H9 (cell line): Measurements from ENCODE around the gene LRRC7. TPM values are rescaled to one million over a fixed set of nuclear protein-coding genes. Genes with fewer than 3 reads are reported as not detected.

Experiments used
- DNase-seq: peaks from one replicate; pipeline ENCODE4 v3.0.0-alpha.2; 2017
- H2AFZ ChIP-seq: one replicate; pipeline ENCODE4 v1.6.1; 2013; ENCODE audit warnings: mild to moderate bottlenecking, low read length, control low read depth, moderate library complexity
- H2AK5ac ChIP-seq: 2 replicates; pipeline ENCODE4 v1.6.1; 2013; ENCODE audit warnings: low read length, control low read depth, mixed read lengths; ENCODE audit not compliant: insufficient read length
- H2BK120ac ChIP-seq: one replicate; pipeline ENCODE4 v1.6.1; 2013; ENCODE audit warnings: low read depth, mild to moderate bottlenecking, low read length, control low read depth, inconsistent platforms; ENCODE audit not compliant: poor library complexity, severe bottlenecking
- H2BK12ac ChIP-seq: 2 replicates; pipeline ENCODE4 v1.6.1; 2013; ENCODE audit warnings: low read length, control low read depth, mixed read lengths, low read depth; ENCODE audit not compliant: insufficient read length
- H2BK15ac ChIP-seq: 2 replicates; pipeline ENCODE4 v1.6.1; 2013; ENCODE audit warnings: low read depth, low read length, control low read depth
- H2BK20ac ChIP-seq: one replicate; pipeline ENCODE4 v1.6.1; 2013; ENCODE audit warnings: low read depth, mild to moderate bottlenecking, low read length, control low read depth, inconsistent platforms; ENCODE audit not compliant: poor library complexity, severe bottlenecking
- H2BK5ac ChIP-seq: 2 replicates; pipeline ENCODE4 v1.6.1; 2013; ENCODE audit warnings: low read length, control low read depth, mixed read lengths; ENCODE audit not compliant: insufficient read length
- H3K14ac ChIP-seq: 2 replicates; pipeline ENCODE4 v1.6.1; 2013; ENCODE audit warnings: low read length, control low read depth; ENCODE audit not compliant: insufficient read depth
- H3K18ac ChIP-seq: 2 replicates; pipeline ENCODE4 v1.6.1; 2013; ENCODE audit warnings: low read depth, mild to moderate bottlenecking, mixed read lengths, low read length, control low read depth; ENCODE audit not compliant: insufficient read length
- H3K23ac ChIP-seq: 2 replicates; pipeline ENCODE4 v1.6.1; 2013; ENCODE audit warnings: low read length, control low read depth, mixed read lengths, low read depth; ENCODE audit not compliant: insufficient read length
- H3K23me2 ChIP-seq: 2 replicates; pipeline ENCODE4 v1.6.1; 2013; ENCODE audit warnings: low read depth, mild to moderate bottlenecking, mixed read lengths, low read length, control low read depth; ENCODE audit not compliant: insufficient read length, poor library complexity, severe bottlenecking
- H3K27ac ChIP-seq: 2 replicates; pipeline ENCODE4 v1.5.1; 2013; ENCODE audit warnings: low read length, control low read depth, mixed read lengths, low read depth; ENCODE audit not compliant: insufficient read length
- H3K27me3 ChIP-seq: 2 replicates; pipeline ENCODE4 v1.6.1; 2013; ENCODE audit warnings: low read length, control low read depth, inconsistent platforms; ENCODE audit not compliant: insufficient read depth
- H3K4ac ChIP-seq: 2 replicates; pipeline ENCODE4 v1.6.1; 2013; ENCODE audit warnings: low read depth, mild to moderate bottlenecking, control low read depth, inconsistent platforms, low read length, moderate library complexity
- H3K4me1 ChIP-seq: 2 replicates; pipeline ENCODE4 v1.6.1; 2013; ENCODE audit warnings: low read length, control low read depth, inconsistent platforms; ENCODE audit not compliant: insufficient read depth
- H3K4me2 ChIP-seq: 2 replicates; pipeline ENCODE4 v1.6.1; 2013; ENCODE audit warnings: low read length, control low read depth, mixed read lengths; ENCODE audit not compliant: insufficient read length, insufficient read depth
- H3K56ac ChIP-seq: 2 replicates; pipeline ENCODE4 v1.6.1; 2013; ENCODE audit warnings: low read depth, mild to moderate bottlenecking, mixed read lengths, low read length, control low read depth; ENCODE audit not compliant: insufficient read length
- H3K79me1 ChIP-seq: 2 replicates; pipeline ENCODE4 v1.6.1; 2013; ENCODE audit warnings: low read depth, mild to moderate bottlenecking, moderate library complexity, low read length, control low read depth, inconsistent platforms; ENCODE audit not compliant: insufficient read depth, poor library complexity, severe bottlenecking
- H3K79me2 ChIP-seq: 2 replicates; pipeline ENCODE4 v1.6.1; 2013; ENCODE audit warnings: low read length, control low read depth, inconsistent platforms; ENCODE audit not compliant: insufficient read depth
- H3K9ac ChIP-seq: 2 replicates; pipeline ENCODE4 v1.6.1; 2013; ENCODE audit warnings: low read length, control low read depth, mixed read lengths; ENCODE audit not compliant: insufficient read length; ENCODE audit errors: extremely low read depth
- H3K9me3 ChIP-seq: one replicate; pipeline ENCODE4 v1.6.1; 2013; ENCODE audit warnings: low read depth, low read length, inconsistent platforms; ENCODE audit not compliant: control insufficient read depth
- H3T11ph ChIP-seq: one replicate; pipeline ENCODE4 v1.6.1; 2013; ENCODE audit warnings: mild to moderate bottlenecking, low read length, control low read depth, inconsistent platforms
- H4K20me1 ChIP-seq: one replicate; pipeline ENCODE4 v1.6.1; 2013; ENCODE audit not compliant: control insufficient read depth, insufficient read length, insufficient read depth
- H4K5ac ChIP-seq: 2 replicates; pipeline ENCODE4 v1.6.1; 2013; ENCODE audit warnings: low read depth, mild to moderate bottlenecking, mixed read lengths, low read length, control low read depth; ENCODE audit not compliant: insufficient read length
- H4K8ac ChIP-seq: replicated peaks from 2 replicates; pipeline ENCODE4 v1.6.1; 2013; ENCODE audit warnings: low read length, control low read depth, mixed read lengths, low read depth; ENCODE audit not compliant: insufficient read length
- H4K91ac ChIP-seq: 2 replicates; pipeline ENCODE4 v1.6.1; 2013; ENCODE audit warnings: low read depth, mild to moderate bottlenecking, moderate library complexity, mixed read lengths, low read length, control low read depth; ENCODE audit not compliant: insufficient read length
- H3K27ac Mint-ChIP-seq, 3 experiments: 2 replicates in 2 of 3; 3 replicates in 1 of 3; pipeline ENCODE4 v1.8.0; 2020 to 2021; ENCODE audit warnings: mixed read lengths in 3 of 3, mild to moderate bottlenecking in 1 of 3, moderate library complexity in 1 of 3
- H3K27me3 Mint-ChIP-seq: 2 replicates; pipeline ENCODE4 v1.8.0; 2021; ENCODE audit warnings: low read depth, mild to moderate bottlenecking, moderate library complexity, mixed read lengths
- H3K36me3 Mint-ChIP-seq, 3 experiments: 2 replicates in 2 of 3; 3 replicates in 1 of 3; pipeline ENCODE4 v1.8.0; 2020 to 2021; ENCODE audit warnings: low read depth in 3 of 3, mixed read lengths in 3 of 3; ENCODE audit not compliant: insufficient read depth in 1 of 3
- H3K4me1 Mint-ChIP-seq, 2 experiments: 2 replicates each; pipeline ENCODE4 v1.8.0; 2020; ENCODE audit warnings: mixed read lengths in 2 of 2
- H3K4me3 Mint-ChIP-seq, 2 experiments: 2 replicates in 1 of 2; 3 replicates in 1 of 2; pipeline ENCODE4 v1.8.0; 2020 to 2021; ENCODE audit warnings: mild to moderate bottlenecking in 2 of 2, mixed read lengths in 2 of 2, moderate library complexity in 1 of 2
- H3K9me3 Mint-ChIP-seq, 2 experiments: 2 replicates in 1 of 2; 3 replicates in 1 of 2; pipeline ENCODE4 v1.8.0; 2020; ENCODE audit warnings: mild to moderate bottlenecking in 2 of 2, mixed read lengths in 2 of 2, moderate library complexity in 1 of 2
- WGBS: extraction: QIAGEN DNeasy Blood & Tissue Kit; methylation state at CpG from one replicate; pipeline ENCODE4 v1.1.7; 2013; ENCODE audit warnings: missing lambda C conversion rate, low lambda C conversion rate, mixed read lengths; ENCODE audit not compliant: insufficient read length; ENCODE audit errors: extremely low coverage; 5-methylcytosine and 5-hydroxymethylcytosine counted together
- total RNA-seq: library from RNA; stranded (reverse); gene quantifications from 2 replicates; pipeline ENCODE4 v1.2.1, GENCODE V29; 2021
- TF ChIP-seq, protein P1 (sequence below): fragments of 200-600 bp; sonication (generic); conservative IDR thresholded peaks from 3 replicates; pipeline ENCODE4 v1.8.0; 2021; ENCODE audit warnings: antibody characterized with exemption, mild to moderate bottlenecking

The LRRC7 gene
- total RNA-seq, 1 experiment from 2014 or later: not detected

DNA sequence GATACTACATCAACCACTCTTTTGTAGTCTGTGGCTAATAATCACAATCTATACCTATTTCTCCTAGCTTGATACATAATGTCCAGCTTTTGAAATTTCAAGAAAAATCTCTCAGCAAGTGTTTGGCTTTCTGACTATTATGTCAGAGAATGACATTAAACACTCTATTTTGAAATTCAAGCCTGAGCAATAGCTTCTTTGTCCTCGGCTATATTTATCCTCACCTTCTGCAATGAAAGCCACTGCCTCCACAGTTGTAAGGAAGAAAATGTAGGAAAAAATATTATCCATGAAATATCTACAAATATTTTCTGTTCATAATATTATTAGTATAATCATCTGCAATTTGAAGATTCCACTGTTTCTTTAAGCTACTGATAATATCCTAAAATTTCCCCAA, 22.1 kb downstream of the LRRC7 start:
- H4K8ac ChIP-seq: no peak overlapping the region
- no peak overlapping the region for H2AFZ ChIP-seq
- H3K23ac ChIP-seq: no peak overlapping the region
- no peak overlapping the region for H3K4ac ChIP-seq
- no peak overlapping the region for H2BK20ac ChIP-seq
- WGBS: no CpG with 5 or more reads among the region's 1 CpG
- H3K27ac ChIP-seq: no peak overlapping the region
- H3K27me3 Mint-ChIP-seq: no peaks in the 10 kb centered on the region
- no peak overlapping the region for H3K27ac Mint-ChIP-seq
- H3K36me3 Mint-ChIP-seq: no peaks in the 10 kb centered on the region
- H3K9me3 ChIP-seq: no peaks in the 10 kb centered on the region
- no peak overlapping the region for H3K4me2 ChIP-seq
- H3K4me1 ChIP-seq: no peaks in the 10 kb centered on the region
- no peaks in the 10 kb centered on the region for H3K79me1 ChIP-seq
- H2AK5ac ChIP-seq: no peak overlapping the region
- H3K14ac ChIP-seq: no peak overlapping the region
- H3K56ac ChIP-seq: no peak overlapping the region
- H3K79me2 ChIP-seq: no peaks in the 10 kb centered on the region
- no peaks in the 10 kb centered on the region for H3K9me3 Mint-ChIP-seq
- no peaks in the 10 kb centered on the region for H4K20me1 ChIP-seq
- H3K23me2 ChIP-seq: no peaks in the 10 kb centered on the region
- no peaks in the 10 kb centered on the region for H3K27me3 ChIP-seq
- no peak overlapping the region for H4K91ac ChIP-seq
- TF ChIP-seq, protein P1, sequence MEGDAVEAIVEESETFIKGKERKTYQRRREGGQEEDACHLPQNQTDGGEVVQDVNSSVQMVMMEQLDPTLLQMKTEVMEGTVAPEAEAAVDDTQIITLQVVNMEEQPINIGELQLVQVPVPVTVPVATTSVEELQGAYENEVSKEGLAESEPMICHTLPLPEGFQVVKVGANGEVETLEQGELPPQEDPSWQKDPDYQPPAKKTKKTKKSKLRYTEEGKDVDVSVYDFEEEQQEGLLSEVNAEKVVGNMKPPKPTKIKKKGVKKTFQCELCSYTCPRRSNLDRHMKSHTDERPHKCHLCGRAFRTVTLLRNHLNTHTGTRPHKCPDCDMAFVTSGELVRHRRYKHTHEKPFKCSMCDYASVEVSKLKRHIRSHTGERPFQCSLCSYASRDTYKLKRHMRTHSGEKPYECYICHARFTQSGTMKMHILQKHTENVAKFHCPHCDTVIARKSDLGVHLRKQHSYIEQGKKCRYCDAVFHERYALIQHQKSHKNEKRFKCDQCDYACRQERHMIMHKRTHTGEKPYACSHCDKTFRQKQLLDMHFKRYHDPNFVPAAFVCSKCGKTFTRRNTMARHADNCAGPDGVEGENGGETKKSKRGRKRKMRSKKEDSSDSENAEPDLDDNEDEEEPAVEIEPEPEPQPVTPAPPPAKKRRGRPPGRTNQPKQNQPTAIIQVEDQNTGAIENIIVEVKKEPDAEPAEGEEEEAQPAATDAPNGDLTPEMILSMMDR: no peak
- H2BK12ac ChIP-seq: no peak overlapping the region
- H3K18ac ChIP-seq: no peak overlapping the region
- H2BK15ac ChIP-seq: no peak overlapping the region
- H4K5ac ChIP-seq: no peak overlapping the region
- no peak overlapping the region for H3K4me3 Mint-ChIP-seq
- no peak overlapping the region for H3K9ac ChIP-seq
- no peaks in the 10 kb centered on the region for H3K4me1 Mint-ChIP-seq
- H2BK120ac ChIP-seq: no peak overlapping the region
- no peak overlapping the region for H2BK5ac ChIP-seq
- no peak for DNase-seq
- no peak overlapping the region for H3T11ph ChIP-seq
